Ovary (tissue), 3 donors: ENCODE data around the gene PTGER1.

ENCODE experiments used
- EP300 ChIP-seq: sonication (generic); formaldehyde crosslinking; IDR thresholded peaks from one replicate; pipeline ENCODE4 v1.6.1; 2017; ENCODE audit warnings: antibody characterized with exemption
- POLR2A ChIP-seq: fragments of 450-650 bp; IDR thresholded peaks from one replicate; pipeline ENCODE4 v1.6.1; 2017; ENCODE audit warnings: antibody characterized with exemption, mild to moderate bottlenecking, moderate library complexity
- TF ChIP-seq, protein P1 (sequence below), 3 donors: fragments of 450-650 bp in 2 of 3; fragments of 200-600 bp in 1 of 3; IDR thresholded peaks; one replicate each; pipeline versions ENCODE4 v1.5.1 to v1.8.0; 2016 to 2022; ENCODE audit warnings: antibody characterized with exemption in 3 of 3, mild to moderate bottlenecking in 1 of 3
- donor health status: DM: no; HTN: no; CAD: no.

DNA sequence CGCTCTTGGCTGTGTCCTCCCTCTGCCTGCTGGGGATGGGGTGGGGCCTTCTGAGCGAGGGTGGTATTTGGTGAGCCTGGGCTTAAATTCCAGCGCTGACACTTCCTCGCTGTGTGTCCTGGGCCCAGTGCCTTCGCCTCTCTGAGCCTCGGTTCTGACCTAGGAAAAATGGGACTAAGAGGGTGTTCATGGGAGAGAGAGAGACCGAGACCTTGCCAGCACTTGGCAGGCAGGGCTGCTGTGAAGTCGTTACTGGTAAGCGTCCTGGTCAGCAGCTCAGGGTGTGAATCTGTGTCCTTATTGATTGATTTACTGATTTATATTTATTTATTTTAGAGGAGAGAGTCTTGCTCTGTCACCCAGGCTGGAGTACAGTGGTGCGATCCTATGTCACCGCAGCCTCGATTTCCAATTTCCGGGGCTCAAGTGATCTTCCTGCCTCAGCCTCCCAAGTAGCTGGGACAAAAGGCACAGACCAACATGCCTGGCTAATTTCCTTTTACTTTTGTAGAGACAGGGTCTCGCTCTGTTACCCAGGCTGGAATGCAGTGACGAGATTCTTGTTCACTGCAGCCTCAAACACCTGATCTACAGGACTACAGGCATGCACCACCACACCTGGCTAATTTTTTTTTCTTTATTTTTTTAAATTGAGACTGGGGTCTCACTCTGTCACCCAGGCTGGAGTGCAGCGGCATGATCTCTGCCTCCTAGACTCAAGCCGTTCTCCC, 39.7 kb downstream of the PTGER1 start:
- TF ChIP-seq, protein P1, sequence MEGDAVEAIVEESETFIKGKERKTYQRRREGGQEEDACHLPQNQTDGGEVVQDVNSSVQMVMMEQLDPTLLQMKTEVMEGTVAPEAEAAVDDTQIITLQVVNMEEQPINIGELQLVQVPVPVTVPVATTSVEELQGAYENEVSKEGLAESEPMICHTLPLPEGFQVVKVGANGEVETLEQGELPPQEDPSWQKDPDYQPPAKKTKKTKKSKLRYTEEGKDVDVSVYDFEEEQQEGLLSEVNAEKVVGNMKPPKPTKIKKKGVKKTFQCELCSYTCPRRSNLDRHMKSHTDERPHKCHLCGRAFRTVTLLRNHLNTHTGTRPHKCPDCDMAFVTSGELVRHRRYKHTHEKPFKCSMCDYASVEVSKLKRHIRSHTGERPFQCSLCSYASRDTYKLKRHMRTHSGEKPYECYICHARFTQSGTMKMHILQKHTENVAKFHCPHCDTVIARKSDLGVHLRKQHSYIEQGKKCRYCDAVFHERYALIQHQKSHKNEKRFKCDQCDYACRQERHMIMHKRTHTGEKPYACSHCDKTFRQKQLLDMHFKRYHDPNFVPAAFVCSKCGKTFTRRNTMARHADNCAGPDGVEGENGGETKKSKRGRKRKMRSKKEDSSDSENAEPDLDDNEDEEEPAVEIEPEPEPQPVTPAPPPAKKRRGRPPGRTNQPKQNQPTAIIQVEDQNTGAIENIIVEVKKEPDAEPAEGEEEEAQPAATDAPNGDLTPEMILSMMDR (IDR thresholded peaks at IDR 0.05), result no peak
- TF ChIP-seq POLR2A (no peak), EP300 (no peak)
